Epithelial cell of esophagus (primary cell): ENCODE results near the gene CAPN8.
"Not testable (repeated sequence)": the region's sequence is repeated elsewhere in the genome, so short reads cannot be mapped to it uniquely, and the experiment has no call there.

Source experiments
- DNase-seq: peaks from one replicate; pipeline ENCODE4 v3.0.0; 2010; ENCODE audit warnings: low read depth
- H3K4me3 ChIP-seq: 2 replicates; pipeline ENCODE4 v1.5.1; 2011; ENCODE audit warnings: mild to moderate bottlenecking, low read length, control low read depth
- TF ChIP-seq, protein P1 (sequence below): IDR thresholded peaks from 2 replicates; pipeline ENCODE4 v1.5.1; 2011; ENCODE audit warnings: low read depth, mild to moderate bottlenecking, low read length, control low read depth, inconsistent platforms; ENCODE audit not compliant: insufficient read depth; ENCODE audit errors: missing control alignments

CAPN8 gene

GRCh38 chr1:223521150-223521549, 144.4 kb downstream of the CAPN8 start:
- no peak overlapping the region for H3K4me3 ChIP-seq
- TF ChIP-seq, protein P1, sequence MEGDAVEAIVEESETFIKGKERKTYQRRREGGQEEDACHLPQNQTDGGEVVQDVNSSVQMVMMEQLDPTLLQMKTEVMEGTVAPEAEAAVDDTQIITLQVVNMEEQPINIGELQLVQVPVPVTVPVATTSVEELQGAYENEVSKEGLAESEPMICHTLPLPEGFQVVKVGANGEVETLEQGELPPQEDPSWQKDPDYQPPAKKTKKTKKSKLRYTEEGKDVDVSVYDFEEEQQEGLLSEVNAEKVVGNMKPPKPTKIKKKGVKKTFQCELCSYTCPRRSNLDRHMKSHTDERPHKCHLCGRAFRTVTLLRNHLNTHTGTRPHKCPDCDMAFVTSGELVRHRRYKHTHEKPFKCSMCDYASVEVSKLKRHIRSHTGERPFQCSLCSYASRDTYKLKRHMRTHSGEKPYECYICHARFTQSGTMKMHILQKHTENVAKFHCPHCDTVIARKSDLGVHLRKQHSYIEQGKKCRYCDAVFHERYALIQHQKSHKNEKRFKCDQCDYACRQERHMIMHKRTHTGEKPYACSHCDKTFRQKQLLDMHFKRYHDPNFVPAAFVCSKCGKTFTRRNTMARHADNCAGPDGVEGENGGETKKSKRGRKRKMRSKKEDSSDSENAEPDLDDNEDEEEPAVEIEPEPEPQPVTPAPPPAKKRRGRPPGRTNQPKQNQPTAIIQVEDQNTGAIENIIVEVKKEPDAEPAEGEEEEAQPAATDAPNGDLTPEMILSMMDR, result no peak
- DNase-seq, result no peak

GRCh38 chr1:223520200-223520599, 145.3 kb downstream of the CAPN8 start:
- TF ChIP-seq, protein P1, result no peak
- DNase-seq, result no peak
- no peak overlapping the region for H3K4me3 ChIP-seq

DNA sequence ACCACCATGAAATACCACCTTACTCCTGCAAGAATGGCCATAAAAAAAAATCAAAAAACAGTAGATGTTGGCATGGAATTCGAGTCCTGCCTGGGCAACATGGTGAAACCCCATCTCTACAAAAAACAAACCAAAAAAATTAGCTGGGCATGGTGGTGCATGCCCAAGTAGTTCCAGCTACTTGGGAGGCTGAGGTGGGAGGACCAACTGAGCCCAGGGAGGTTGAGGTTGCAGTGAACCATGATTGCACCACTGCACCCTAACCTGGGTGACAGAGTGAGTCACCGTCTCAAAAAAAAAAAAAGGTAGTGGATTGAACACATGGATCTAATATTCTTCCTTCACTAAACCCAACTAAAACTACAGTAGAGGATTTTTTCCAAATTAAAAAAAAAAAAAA, 146.4 kb downstream of the CAPN8 start:
- TF ChIP-seq, protein P1, result no peak
- DNase-seq, result no peak
- H3K4me3 ChIP-seq, result no peak overlapping the region

- not testable (repeated sequence) for DNase-seq, H3K4me3 ChIP-seq
Measured at GRCh38 chr1:223518553-223518952, 146.9 kb downstream of the CAPN8 start.

GRCh38 chr1:223515926-223516325, 149.6 kb downstream of the CAPN8 start:
- TF ChIP-seq, protein P1, result no peak
- H3K4me3 ChIP-seq, result no peak overlapping the region
- DNase-seq, result no peak

DNA sequence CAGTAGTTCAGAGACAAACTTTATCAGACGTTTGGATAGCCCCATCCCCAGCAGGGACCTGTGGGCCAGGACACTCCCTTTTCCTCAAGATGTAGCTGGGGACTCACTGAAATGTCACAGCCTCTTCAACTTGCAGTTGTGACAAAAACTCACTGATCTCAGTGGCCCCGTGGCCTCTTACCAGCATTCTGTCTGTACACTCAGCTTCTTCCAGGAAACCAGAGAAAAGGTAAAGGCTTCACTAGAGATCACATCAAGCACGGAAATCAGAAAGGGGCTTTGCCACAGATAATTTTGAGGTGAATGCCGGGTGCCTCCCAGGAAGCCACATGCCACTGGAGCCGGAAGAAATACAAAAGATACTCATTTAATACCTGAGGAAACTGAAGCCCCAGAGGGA, 150.1 kb downstream of the CAPN8 start:
- TF ChIP-seq, protein P1, result no peak
- H3K4me3 ChIP-seq, result no peak overlapping the region
- DNase-seq, result no peak

DNA sequence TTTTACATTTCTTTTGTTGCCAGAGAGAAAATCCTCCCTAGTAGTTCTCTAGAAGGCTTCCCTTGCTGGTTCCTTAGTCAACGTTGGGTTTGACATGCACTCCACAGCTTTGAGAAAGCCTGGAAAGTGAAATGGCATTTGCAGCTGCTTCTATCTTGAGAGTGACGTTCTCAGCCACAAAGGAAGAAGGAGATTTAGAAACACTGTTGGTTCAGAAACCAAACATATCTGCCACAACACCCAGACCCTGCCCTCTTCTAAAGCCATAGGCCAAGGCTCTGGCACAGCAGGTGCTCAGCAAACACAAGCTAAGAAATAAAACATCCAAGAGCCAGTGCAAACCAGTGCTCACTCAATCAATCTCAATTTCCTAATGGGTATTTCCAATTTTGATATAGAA, 150.9 kb downstream of the CAPN8 start:
- no peak overlapping the region for H3K4me3 ChIP-seq
- TF ChIP-seq, protein P1, result no peak
- DNase-seq, result no peak

DNA sequence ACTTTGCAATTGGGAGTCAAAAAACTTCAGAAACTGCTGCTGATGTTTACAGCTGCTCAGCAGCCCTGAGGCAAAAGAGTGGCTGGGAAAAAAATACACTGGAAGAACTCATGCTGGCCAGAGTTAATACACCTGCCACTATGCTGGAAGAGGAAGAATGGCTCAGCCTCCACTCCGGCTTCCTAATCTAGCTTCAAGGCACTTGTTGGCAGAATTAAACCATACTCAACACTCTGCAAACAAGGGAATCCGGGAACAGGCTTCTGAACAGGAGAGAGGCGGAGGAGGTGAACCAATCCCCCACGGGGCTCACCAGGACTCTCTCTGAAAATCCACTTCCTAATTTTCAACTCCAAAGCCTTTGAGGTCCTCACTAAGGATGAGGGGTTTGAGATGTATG, 152.2 kb downstream of the CAPN8 start:
- no peak for DNase-seq
- TF ChIP-seq, protein P1, result no peak
- no peak overlapping the region for H3K4me3 ChIP-seq
